HG02798 (cell line): Measurements from ENCODE around the gene CCDC91.
"Not testable (repeated sequence)": the region's sequence is repeated elsewhere in the genome, so short reads cannot be mapped to it uniquely, and the experiment has no call there.

Source experiments
- ATAC-seq: cut with Tn5 transposase; IDR thresholded peaks from one replicate; pipeline ENCODE4 v1.9.1; 2021; ENCODE audit warnings: mild to moderate bottlenecking; ENCODE audit not compliant: unreplicated experiment, poor library complexity

The CCDC91 gene

GRCh38 chr12:28269851-28270250, 79.6 kb downstream of the CCDC91 start:
- ATAC-seq: no peak

- ATAC-seq: no peak
Measured at GRCh38 chr12:28278499-28278898, 88.2 kb downstream of the CCDC91 start.

GRCh38 chr12:28278960-28279359, 88.7 kb downstream of the CCDC91 start:
- ATAC-seq: no peak

GRCh38 chr12:28286352-28286751, 96.1 kb downstream of the CCDC91 start:
- no peak for ATAC-seq

GRCh38 chr12:28290262-28290661, 100.0 kb downstream of the CCDC91 start:
- no peak for ATAC-seq

GRCh38 chr12:28292699-28293098, 102.4 kb downstream of the CCDC91 start:
- ATAC-seq: no peak

- ATAC-seq: no peak
Measured at GRCh38 chr12:28294300-28294699, 104.0 kb downstream of the CCDC91 start.

- no peak for ATAC-seq
Measured at GRCh38 chr12:28296287-28296686, 106.0 kb downstream of the CCDC91 start.

- no peak for ATAC-seq
Measured at GRCh38 chr12:28303192-28303591, 112.9 kb downstream of the CCDC91 start.

GRCh38 chr12:28306535-28306934, 116.3 kb downstream of the CCDC91 start:
- no peak for ATAC-seq

GRCh38 chr12:28308891-28309290, 118.6 kb downstream of the CCDC91 start:
- ATAC-seq: no peak

GRCh38 chr12:28313631-28314030, 123.4 kb downstream of the CCDC91 start:
- ATAC-seq: no peak

GRCh38 chr12:28316049-28316448, 125.8 kb downstream of the CCDC91 start:
- ATAC-seq: no peak

- no peak for ATAC-seq
Measured at GRCh38 chr12:28318273-28318672, 128.0 kb downstream of the CCDC91 start.

GRCh38 chr12:28320353-28320752, 130.1 kb downstream of the CCDC91 start:
- ATAC-seq: no peak

- ATAC-seq: no peak
Measured at GRCh38 chr12:28327722-28328121, 137.5 kb downstream of the CCDC91 start.

- ATAC-seq: no peak
Measured at GRCh38 chr12:28328967-28329366, 138.7 kb downstream of the CCDC91 start.

- not testable (repeated sequence) for ATAC-seq
Measured at GRCh38 chr12:28329727-28330126, 139.5 kb downstream of the CCDC91 start.

GRCh38 chr12:28330232-28330631, 140.0 kb downstream of the CCDC91 start:
- not testable (repeated sequence) for ATAC-seq

GRCh38 chr12:28331130-28331529, 140.9 kb downstream of the CCDC91 start:
- no peak for ATAC-seq

GRCh38 chr12:28340261-28341045, 150.2 kb downstream of the CCDC91 start:
- no peak for ATAC-seq

GRCh38 chr12:28343713-28344112, 153.5 kb downstream of the CCDC91 start:
- no peak for ATAC-seq
